Measurements from ENCODE around the gene PRKCZ.
A peak's percentile ranks its signal among the peaks of the same experiment; 100 is the strongest.

Gene PRKCZ

DNA sequence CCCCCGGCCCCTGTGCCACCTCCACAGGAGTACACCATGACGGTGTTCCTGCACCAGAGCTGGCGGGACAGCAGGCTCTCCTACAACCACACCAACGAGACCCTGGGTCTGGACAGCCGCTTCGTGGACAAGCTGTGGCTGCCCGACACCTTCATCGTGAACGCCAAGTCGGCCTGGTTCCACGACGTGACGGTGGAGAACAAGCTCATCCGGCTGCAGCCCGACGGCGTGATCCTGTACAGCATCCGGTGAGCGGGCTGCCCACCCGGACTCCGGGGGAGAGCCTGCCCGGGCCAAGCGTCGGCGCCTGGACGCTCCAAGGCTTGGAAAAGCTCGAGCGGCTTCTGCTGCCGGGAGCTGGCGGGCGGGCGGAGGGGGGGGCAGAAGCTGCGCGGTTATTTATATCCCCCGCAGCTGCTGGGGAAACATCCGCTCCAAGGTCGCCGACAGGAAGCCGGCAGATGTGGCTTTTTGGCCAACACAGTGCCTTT lies 24.7 kb upstream of the PRKCZ start:
- no peak for DNase-seq

DNA sequence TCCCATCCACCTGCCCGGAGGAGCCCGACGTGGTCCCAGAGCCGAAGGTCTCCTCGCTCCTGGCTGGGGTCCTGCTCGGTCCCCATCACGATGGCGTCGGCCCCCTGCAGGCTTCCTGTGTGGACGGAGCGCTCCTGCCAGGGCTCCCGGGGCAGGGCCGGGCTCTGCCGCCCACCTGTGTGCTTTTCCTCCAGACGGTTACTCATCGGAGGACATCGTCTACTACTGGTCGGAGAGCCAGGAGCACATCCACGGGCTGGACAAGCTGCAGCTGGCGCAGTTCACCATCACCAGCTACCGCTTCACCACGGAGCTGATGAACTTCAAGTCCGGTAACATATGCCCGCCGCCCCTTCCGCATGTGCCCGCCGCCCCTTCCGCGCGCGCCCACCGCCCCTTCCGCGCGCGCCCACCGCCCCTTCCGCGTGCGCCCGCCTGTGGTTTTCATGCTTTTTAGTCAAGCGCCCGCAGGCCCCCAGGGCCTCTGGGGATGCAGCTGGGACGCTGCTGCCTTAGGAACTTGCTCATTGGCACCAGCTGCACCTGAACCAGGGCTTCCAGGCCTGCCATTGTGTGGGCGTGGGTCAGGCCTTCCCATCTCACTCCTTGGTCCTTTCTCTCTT lies 22.1 kb upstream of the PRKCZ start:
- no peak for DNase-seq

GRCh38 chr1:2028870-2029560 lies 21.2 kb upstream of the PRKCZ start:
- DNase-seq = no peak

GRCh38 chr1:2029561-2029960 lies 20.6 kb upstream of the PRKCZ start:
- no peak for DNase-seq

GRCh38 chr1:2030076-2030871 lies 19.9 kb upstream of the PRKCZ start:
- no peak for DNase-seq

GRCh38 chr1:2031546-2032540 lies 18.4 kb upstream of the PRKCZ start:
- no peak for DNase-seq

DNA sequence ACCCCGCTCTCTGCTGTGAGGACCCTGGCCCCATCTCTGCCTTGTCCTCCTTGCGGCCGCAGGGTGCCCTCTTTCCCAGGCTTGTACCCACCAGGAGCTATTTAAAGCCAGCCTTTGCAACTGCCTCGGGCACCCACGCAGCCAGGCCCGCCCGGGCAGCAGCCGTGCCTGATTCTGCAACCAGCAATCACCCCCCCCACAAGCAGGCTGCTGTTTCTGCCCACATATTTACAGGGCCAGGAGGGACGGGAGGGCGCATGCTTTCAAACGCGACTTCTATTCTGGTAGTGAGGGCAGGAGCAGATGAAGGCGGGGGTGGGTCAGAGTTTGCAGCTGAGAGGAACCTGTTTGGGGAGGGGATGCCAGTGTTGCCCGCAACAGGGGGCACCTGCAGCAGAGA lies 17.5 kb upstream of the PRKCZ start:
- DNase-seq = no peak

GRCh38 chr1:2033165-2033564 lies 17.0 kb upstream of the PRKCZ start:
- no peak for DNase-seq

GRCh38 chr1:2036287-2036686 lies 13.9 kb upstream of the PRKCZ start:
- no peak for DNase-seq

- DNase-seq = no peak
These were observed 12.8 kb upstream of the PRKCZ start for GRCh38 chr1:2037314-2037979.

- no peak for DNase-seq
These were observed 12.0 kb upstream of the PRKCZ start for GRCh38 chr1:2038229-2038628.

DNA sequence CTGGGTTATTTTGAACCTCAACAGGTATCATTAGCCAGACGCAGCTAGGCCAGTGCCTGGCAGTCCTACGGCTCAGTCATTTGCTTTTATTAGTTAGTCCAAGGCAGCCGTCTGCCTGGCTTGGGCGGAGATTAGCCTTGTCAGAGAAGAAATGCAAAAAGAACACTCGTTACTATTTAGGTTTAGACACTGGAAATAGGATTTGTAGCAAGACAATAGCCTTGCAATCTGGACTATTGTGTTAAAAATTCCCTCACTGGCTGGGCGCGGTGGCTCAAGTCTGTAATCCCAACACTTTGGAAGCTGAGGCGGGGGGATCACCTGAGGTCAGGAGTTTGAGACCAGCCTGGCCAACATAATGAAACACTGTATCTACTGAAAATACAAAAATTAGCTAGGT lies 11.0 kb upstream of the PRKCZ start:
- DNase-seq = no peak

- DNase-seq = no peak
These were observed 8.9 kb upstream of the PRKCZ start for GRCh38 chr1:2041305-2041704.

- no peak for DNase-seq
These were observed 8.3 kb upstream of the PRKCZ start for GRCh38 chr1:2041887-2042286.

DNA sequence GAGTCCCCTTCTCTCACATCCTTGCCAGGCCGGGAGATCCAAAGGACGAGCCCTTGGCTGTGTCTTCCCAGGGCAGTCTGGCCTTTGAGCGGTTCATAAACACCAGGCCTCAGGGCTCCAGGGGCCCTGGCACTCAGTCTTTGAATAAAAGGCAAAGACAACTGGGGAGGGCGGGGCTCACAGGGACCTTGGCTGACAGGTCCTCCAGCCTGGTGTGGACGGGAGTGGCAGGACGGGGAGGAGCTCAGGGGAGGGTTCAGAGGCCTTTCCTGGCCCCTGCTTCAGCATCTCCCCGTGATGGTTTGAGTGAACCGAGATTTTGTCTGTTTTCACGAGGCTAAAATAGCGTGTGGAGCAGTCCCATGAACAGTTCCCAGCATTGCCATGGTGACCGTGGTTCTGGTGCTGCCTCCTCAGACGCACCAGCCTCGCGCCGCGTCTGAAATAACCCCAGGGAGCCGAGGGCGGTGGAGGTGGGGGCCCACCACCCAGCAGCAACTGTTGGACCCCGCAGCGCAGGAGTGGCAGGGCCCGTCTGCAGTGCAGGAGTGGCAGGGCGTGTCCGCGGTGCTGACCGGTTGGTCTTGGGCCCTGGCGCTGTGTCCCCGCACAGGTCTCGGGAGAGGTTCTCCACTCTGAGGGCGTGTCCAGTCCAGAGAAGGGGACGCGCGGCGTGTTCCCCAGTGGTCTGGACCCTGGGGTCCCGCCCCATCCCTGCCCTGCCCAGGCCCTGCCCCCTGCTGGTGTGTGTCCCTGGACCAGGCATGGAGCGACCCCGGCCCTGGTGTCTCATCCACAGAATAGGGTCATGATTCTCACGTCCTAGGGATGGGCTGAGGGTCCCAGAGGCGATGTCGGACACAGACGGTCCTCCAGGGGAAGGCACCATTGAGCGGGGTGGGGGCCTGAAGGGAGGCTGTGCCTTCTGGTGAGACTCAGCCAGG lies 7.1 kb upstream of the PRKCZ start:
- no peak for DNase-seq

GRCh38 chr1:2043886-2044285 lies 6.3 kb upstream of the PRKCZ start:
- no peak for DNase-seq

DNA sequence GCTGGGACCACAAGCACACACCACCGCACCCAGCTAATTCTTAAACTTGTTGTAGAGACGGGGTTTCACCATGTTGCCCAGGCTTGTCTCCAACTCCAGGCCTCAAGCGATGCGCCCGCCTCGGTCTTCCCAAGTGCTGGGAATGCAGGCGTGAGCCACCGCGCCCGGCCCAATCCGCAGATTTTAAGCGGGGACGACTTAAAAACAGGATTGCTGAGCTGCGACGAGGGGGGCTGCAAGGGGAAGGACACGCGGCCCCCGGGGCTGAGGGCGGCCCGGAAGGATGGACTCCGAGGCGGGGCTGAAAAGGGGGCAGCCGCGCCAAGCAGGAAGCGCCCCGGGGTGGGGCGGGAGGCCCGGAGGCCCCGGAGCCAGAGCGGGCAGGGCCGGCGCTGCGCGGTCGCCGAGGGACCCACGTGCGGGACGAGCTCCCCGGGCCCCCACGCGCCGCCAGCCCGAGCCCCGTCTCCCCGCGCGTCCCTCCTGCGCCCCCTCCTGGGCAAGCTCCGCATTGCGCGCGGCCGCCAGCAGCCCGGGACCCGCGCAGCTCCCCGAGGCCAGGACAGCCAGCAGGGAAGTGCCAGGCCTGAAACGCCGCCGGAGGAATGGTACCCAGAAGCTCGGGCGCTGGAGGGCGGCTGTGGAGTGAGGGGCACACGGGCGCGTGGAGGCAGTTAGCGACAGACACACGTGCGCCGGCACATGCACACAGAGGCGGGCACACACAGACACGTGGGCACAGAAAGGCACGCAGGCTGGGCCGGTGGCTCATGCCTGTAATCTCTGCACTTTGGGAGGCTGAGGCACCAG lies 5.5 kb upstream of the PRKCZ start:
- peak; percentile 56 for DNase-seq

- DNase-seq = no peak
These were observed 4.6 kb upstream of the PRKCZ start for GRCh38 chr1:2045468-2046173.

DNA sequence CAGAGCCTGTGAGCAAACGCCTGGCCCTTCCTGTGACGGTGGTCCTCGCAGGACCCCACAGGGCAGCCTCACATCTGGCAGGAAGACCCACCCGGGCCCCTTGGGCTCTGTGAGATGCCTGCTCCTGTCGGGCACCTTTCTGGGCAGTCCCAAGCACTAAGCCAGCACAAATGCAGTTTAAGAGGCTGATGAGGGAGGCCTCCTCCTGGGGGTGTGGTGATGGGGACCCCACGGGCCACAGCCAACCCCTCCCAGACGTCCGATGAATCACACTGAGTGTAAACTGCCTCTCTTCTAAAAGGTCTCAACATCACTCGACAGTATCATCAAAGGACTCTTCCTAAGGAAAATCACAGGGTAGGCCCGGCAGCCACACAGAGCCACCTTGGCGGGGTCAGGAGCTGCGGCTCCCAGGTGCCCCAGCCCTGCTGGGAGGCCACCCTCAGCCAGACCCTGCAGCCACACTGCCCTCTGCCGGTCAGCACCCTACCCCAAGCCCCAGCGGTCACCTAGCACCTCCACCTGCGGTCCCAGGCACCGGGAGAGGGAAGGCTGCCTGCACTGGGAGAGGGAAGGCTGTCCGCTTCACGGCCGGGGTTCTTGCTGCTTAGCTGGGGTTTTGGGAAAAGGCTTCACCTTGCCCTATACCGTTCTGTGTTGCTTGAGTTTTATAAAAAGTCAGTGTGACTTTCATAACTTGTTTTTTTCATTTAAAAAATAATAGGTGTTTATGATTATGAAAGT lies 3.9 kb upstream of the PRKCZ start:
- DNase-seq = no peak
